K562 (cell line): ENCODE data around the gene LGR6. TPM values are rescaled to one million over a fixed set of nuclear protein-coding genes. Genes with fewer than 3 reads are reported as not detected.

Experiments
- ARID1B ChIP-seq: fragments of 450-650 bp; IDR thresholded peaks from 2 replicates; pipeline ENCODE4 v1.6.1; 2016; ENCODE audit warnings: antibody characterized with exemption, mild to moderate bottlenecking, inconsistent platforms
- CXXC5 ChIP-seq: fragments of 250-450 bp; sonication (Bioruptor Pico); IDR thresholded peaks from 2 replicates; pipeline ENCODE4 v1.8.0; 2022; ENCODE audit warnings: inconsistent platforms, mild to moderate bottlenecking, moderate library complexity
- MAZ ChIP-seq, 2 experiments: fragments of 450-650 bp in 1 of 2; sonication (generic) in 1 of 2; formaldehyde crosslinking; IDR thresholded peaks in 1 of 2; conservative IDR thresholded peaks in 1 of 2; 2 replicates each; pipeline versions ENCODE4 v1.4.0 to v1.5.0; 2020; ENCODE audit warnings: mild to moderate bottlenecking in 1 of 2, missing genetic modification reagents in 1 of 2
- NRF1 ChIP-seq, 2 experiments: fragments of 450-650 bp; IDR thresholded peaks in 1 of 2; conservative IDR thresholded peaks in 1 of 2; 2 replicates each; pipeline ENCODE4 v1.6.1; 2014; ENCODE audit warnings: mild to moderate bottlenecking in 2 of 2
- RB1 ChIP-seq: fragments of 450-650 bp; IDR thresholded peaks from 2 replicates; pipeline ENCODE4 v1.6.1; 2017; ENCODE audit warnings: low read depth, mild to moderate bottlenecking
- SMAD2 ChIP-seq: fragments of 150-350 bp; IDR thresholded peaks from 2 replicates; pipeline ENCODE4 v1.6.1; 2014; ENCODE audit warnings: low read depth, mild to moderate bottlenecking, low read length
- SMARCB1 ChIP-seq: IDR thresholded peaks from 2 replicates; pipeline ENCODE4 v1.6.1; 2011; ENCODE audit warnings: improper control_type of control experiment, low read depth; ENCODE audit not compliant: insufficient read length
- STAG1 ChIP-seq: sonication (generic); formaldehyde crosslinking; IDR thresholded peaks from 2 replicates; pipeline ENCODE4 v1.5.0; 2020; ENCODE audit warnings: missing genetic modification reagents, borderline replicate concordance
- ZBTB7A ChIP-seq: IDR thresholded peaks from 2 replicates; pipeline ENCODE4 v1.6.1; 2011; ENCODE audit warnings: low read depth, mild to moderate bottlenecking, low read length, moderate library complexity, borderline replicate concordance; ENCODE audit not compliant: control insufficient read depth
- ZFPM2 ChIP-seq: fragments of 250-450 bp; sonication (Bioruptor Pico); IDR thresholded peaks from 2 replicates; pipeline ENCODE4 v1.5.1; 2022; ENCODE audit warnings: mild to moderate bottlenecking
- polyA plus RNA-seq, 8 experiments: library from polyadenylated mRNA; depleted of rRNA in 4 of 8; stranded (reverse) in 5 of 8; unstranded in 3 of 8; fragments of >200 nt; fragmentation: Nextera tagmentation in 2 of 8; fragmentation: Illumina TruSeq in 1 of 8; extraction: Ambion mirVana in 2 of 8; extraction: Trizol in 1 of 8; gene quantifications; 2 replicates each; pipeline versions ENCODE4 v1.2.1 to v1.2.3, GENCODE V29; 2011 to 2014; ENCODE audit warnings: inconsistent platforms in 1 of 8, missing spikeins in 1 of 8
- total RNA-seq, 7 experiments: library from RNA; depleted of rRNA in 6 of 7; stranded (reverse); fragments of >200 nt in 6 of 7; fragmentation: Illumina TruSeq in 2 of 7; extraction: Trizol in 2 of 7; gene quantifications; 2 replicates each; pipeline versions ENCODE4 v1.2.1 to v1.2.3, GENCODE V29; 2011 to 2021; ENCODE audit warnings: low replicate concordance in 1 of 7
- TF ChIP-seq, protein P1 (sequence below): fragments of 450-650 bp; formaldehyde crosslinking; IDR thresholded peaks from 2 replicates; pipeline ENCODE4 v1.4.0; 2020; ENCODE audit warnings: mild to moderate bottlenecking, moderate library complexity
- TF ChIP-seq, protein P2 (sequence below): fragments of 200-800 bp; sonication (Bioruptor generic); IDR thresholded peaks from 2 replicates; pipeline ENCODE4 v1.6.1; 2017; ENCODE audit warnings: missing genetic modification characterization, missing compliant biosample characterization
- TF ChIP-seq, protein P3 (sequence below): sonication (generic); formaldehyde crosslinking; IDR thresholded peaks from 2 replicates; pipeline ENCODE4 v1.8.0; 2022; ENCODE audit warnings: missing genetic modification reagents, mild to moderate bottlenecking, moderate library complexity, borderline replicate concordance
- TF ChIP-seq, protein P4 (sequence below): sonication (generic); formaldehyde crosslinking; IDR thresholded peaks from 2 replicates; pipeline ENCODE4 v1.8.1; 2023; ENCODE audit warnings: mild to moderate bottlenecking, missing genetic modification reagents
- TF ChIP-seq, protein P5 (sequence below): sonication (generic); formaldehyde crosslinking; IDR thresholded peaks from 2 replicates; pipeline ENCODE4 v1.8.0; 2022; ENCODE audit warnings: mild to moderate bottlenecking, missing genetic modification reagents

Gene LGR6
- total and polyA plus RNA-seq, 9 of the 15 experiments (the other 6 are each of a cell fraction or from before 2014, with no cell fraction given), result 0.01 to 0.54 (median 0.17) TPM; not detected in 1

DNA sequence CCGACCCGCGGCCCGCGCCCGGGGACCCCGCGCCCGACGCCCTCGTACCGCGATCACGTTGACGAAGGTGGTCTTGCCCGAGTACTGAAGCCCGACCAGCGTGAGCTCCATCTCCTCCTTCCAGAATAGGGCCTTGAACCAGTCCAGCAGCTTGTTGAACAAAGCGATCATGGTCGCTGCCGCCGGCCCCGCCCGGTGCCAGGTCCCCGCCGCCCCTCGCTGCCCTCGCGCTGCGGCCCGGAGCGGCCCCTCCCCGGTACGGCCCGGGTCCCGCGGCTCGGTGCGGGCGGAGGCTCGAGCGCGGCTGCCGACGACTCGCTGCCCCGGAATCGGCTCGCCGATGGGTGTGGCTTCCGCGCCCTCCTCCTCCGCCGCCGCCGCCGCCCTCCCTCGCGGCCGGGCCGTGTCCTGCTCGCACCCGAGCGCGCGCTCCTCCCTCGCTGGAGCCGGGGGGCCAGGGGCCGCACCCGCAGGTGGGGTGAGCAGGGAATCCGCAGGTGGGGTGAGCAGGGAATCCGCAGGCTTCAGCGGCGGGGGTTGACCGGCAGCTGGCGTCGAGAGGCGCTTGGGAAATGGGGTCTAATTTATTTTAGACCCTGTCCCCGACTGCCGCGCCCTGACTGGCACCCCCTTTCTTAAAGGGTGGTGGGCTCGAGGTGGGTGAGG lies 49.1 kb upstream of the LGR6 start, which contains the start of gene ARL8A (continued):
- TF ChIP-seq, protein P1, sequence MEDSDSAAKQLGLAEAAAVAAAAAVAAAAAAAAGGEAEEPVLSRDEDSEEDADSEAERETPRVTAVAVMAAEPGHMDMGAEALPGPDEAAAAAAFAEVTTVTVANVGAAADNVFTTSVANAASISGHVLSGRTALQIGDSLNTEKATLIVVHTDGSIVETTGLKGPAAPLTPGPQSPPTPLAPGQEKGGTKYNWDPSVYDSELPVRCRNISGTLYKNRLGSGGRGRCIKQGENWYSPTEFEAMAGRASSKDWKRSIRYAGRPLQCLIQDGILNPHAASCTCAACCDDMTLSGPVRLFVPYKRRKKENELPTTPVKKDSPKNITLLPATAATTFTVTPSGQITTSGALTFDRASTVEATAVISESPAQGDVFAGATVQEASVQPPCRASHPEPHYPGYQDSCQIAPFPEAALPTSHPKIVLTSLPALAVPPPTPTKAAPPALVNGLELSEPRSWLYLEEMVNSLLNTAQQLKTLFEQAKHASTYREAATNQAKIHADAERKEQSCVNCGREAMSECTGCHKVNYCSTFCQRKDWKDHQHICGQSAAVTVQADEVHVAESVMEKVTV, result 0 out of 2 replicates have a peak, but pooled peaks have one; percentile 13
- TF ChIP-seq ZBTB7A (peak; percentile 17; the same call in 1 of the 2 replicates), CXXC5 (peak; percentile 89), SMARCB1 (no peak), STAG1 (no peak), MAZ (CRISPR knock-in tag; conservative IDR thresholded peaks at IDR 0.05 in 1 of 2, IDR thresholded peaks at IDR 0.05 in 1 of 2) (peak; percentile 29 to 89; a peak in 2 of 4 replicates), ARID1B (0 out of 2 replicates have a peak, but pooled peaks have one; percentile 11), ZFPM2 (CRISPR knock-in tag) (no peak), SMAD2 (no peak), NRF1 (conservative IDR thresholded peaks at IDR 0.05 in 1 of 2, IDR thresholded peaks at IDR 0.05 in 1 of 2) (peak in 1 of 2 experiments; percentile 19; a peak in 2 of 4 replicates), RB1 (peak; percentile 75; the same call in 1 of the 2 replicates)
- TF ChIP-seq, protein P2, sequence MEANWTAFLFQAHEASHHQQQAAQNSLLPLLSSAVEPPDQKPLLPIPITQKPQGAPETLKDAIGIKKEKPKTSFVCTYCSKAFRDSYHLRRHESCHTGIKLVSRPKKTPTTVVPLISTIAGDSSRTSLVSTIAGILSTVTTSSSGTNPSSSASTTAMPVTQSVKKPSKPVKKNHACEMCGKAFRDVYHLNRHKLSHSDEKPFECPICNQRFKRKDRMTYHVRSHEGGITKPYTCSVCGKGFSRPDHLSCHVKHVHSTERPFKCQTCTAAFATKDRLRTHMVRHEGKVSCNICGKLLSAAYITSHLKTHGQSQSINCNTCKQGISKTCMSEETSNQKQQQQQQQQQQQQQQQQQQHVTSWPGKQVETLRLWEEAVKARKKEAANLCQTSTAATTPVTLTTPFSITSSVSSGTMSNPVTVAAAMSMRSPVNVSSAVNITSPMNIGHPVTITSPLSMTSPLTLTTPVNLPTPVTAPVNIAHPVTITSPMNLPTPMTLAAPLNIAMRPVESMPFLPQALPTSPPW (CRISPR knock-in tag), result peak; percentile 72; the same call in 1 of the 2 replicates
- TF ChIP-seq, protein P3, sequence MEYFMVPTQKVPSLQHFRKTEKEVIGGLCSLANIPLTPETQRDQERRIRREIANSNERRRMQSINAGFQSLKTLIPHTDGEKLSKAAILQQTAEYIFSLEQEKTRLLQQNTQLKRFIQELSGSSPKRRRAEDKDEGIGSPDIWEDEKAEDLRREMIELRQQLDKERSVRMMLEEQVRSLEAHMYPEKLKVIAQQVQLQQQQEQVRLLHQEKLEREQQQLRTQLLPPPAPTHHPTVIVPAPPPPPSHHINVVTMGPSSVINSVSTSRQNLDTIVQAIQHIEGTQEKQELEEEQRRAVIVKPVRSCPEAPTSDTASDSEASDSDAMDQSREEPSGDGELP (CRISPR knock-in tag), result peak; percentile 36; the same call in 1 of the 2 replicates
- TF ChIP-seq, protein P4, sequence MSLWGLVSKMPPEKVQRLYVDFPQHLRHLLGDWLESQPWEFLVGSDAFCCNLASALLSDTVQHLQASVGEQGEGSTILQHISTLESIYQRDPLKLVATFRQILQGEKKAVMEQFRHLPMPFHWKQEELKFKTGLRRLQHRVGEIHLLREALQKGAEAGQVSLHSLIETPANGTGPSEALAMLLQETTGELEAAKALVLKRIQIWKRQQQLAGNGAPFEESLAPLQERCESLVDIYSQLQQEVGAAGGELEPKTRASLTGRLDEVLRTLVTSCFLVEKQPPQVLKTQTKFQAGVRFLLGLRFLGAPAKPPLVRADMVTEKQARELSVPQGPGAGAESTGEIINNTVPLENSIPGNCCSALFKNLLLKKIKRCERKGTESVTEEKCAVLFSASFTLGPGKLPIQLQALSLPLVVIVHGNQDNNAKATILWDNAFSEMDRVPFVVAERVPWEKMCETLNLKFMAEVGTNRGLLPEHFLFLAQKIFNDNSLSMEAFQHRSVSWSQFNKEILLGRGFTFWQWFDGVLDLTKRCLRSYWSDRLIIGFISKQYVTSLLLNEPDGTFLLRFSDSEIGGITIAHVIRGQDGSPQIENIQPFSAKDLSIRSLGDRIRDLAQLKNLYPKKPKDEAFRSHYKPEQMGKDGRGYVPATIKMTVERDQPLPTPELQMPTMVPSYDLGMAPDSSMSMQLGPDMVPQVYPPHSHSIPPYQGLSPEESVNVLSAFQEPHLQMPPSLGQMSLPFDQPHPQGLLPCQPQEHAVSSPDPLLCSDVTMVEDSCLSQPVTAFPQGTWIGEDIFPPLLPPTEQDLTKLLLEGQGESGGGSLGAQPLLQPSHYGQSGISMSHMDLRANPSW (CRISPR knock-in tag), result peak; percentile 52; the same call in 1 of the 2 replicates
- TF ChIP-seq, protein P5, sequence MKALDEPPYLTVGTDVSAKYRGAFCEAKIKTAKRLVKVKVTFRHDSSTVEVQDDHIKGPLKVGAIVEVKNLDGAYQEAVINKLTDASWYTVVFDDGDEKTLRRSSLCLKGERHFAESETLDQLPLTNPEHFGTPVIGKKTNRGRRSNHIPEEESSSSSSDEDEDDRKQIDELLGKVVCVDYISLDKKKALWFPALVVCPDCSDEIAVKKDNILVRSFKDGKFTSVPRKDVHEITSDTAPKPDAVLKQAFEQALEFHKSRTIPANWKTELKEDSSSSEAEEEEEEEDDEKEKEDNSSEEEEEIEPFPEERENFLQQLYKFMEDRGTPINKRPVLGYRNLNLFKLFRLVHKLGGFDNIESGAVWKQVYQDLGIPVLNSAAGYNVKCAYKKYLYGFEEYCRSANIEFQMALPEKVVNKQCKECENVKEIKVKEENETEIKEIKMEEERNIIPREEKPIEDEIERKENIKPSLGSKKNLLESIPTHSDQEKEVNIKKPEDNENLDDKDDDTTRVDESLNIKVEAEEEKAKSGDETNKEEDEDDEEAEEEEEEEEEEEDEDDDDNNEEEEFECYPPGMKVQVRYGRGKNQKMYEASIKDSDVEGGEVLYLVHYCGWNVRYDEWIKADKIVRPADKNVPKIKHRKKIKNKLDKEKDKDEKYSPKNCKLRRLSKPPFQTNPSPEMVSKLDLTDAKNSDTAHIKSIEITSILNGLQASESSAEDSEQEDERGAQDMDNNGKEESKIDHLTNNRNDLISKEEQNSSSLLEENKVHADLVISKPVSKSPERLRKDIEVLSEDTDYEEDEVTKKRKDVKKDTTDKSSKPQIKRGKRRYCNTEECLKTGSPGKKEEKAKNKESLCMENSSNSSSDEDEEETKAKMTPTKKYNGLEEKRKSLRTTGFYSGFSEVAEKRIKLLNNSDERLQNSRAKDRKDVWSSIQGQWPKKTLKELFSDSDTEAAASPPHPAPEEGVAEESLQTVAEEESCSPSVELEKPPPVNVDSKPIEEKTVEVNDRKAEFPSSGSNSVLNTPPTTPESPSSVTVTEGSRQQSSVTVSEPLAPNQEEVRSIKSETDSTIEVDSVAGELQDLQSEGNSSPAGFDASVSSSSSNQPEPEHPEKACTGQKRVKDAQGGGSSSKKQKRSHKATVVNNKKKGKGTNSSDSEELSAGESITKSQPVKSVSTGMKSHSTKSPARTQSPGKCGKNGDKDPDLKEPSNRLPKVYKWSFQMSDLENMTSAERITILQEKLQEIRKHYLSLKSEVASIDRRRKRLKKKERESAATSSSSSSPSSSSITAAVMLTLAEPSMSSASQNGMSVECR (CRISPR knock-in tag), result peak; percentile 42
